DMS53 treated with DMSO at 0.1 percent for 48 hours (cell line): ENCODE results near the gene N4BP2L1.
"Not testable (repeated sequence)": the region's sequence is repeated elsewhere in the genome, so short reads cannot be mapped to it uniquely, and the experiment has no call there.

ENCODE experiments used
- DNase-seq: peaks from one replicate; lab custom pipeline; 2025; ENCODE audit not compliant: unreplicated experiment; lab: John Stamatoyannopoulos, UW

The N4BP2L1 gene

GRCh38 chr13:32391101-32391619 is 36.8 kb downstream of the N4BP2L1 start:
- no peak for DNase-seq

GRCh38 chr13:32390484-32390883 is 37.4 kb downstream of the N4BP2L1 start:
- no peak for DNase-seq

- no peak for DNase-seq
Observed at GRCh38 chr13:32390048-32390447, 37.9 kb downstream of the N4BP2L1 start.

- no peak for DNase-seq
Observed at GRCh38 chr13:32385410-32385809, 42.5 kb downstream of the N4BP2L1 start.

GRCh38 chr13:32384702-32385101 is 43.2 kb downstream of the N4BP2L1 start:
- no peak for DNase-seq

GRCh38 chr13:32383836-32384618 is 43.9 kb downstream of the N4BP2L1 start:
- no peak for DNase-seq

GRCh38 chr13:32381539-32381938 is 46.4 kb downstream of the N4BP2L1 start:
- peak; percentile 22 for DNase-seq

GRCh38 chr13:32378012-32378411 is 49.9 kb downstream of the N4BP2L1 start:
- DNase-seq: no peak

- no peak for DNase-seq
Observed at GRCh38 chr13:32376642-32377415, 51.1 kb downstream of the N4BP2L1 start.

- no peak for DNase-seq
Observed at GRCh38 chr13:32370805-32371204, 57.1 kb downstream of the N4BP2L1 start.

- DNase-seq: no peak
Observed at GRCh38 chr13:32362574-32362973, 65.4 kb downstream of the N4BP2L1 start.

GRCh38 chr13:32355935-32356334 is 72.0 kb downstream of the N4BP2L1 start:
- not testable (repeated sequence) for DNase-seq

- no peak for DNase-seq
Observed at GRCh38 chr13:32354040-32354439, 73.9 kb downstream of the N4BP2L1 start.

GRCh38 chr13:32350839-32351441 is 77.0 kb downstream of the N4BP2L1 start:
- DNase-seq: not testable (repeated sequence)
